NCI-H2107 treated with DMSO at 0.1 percent for 48 hours (cell line): ENCODE results near the gene C1orf35.

Source experiments
- DNase-seq: peaks from one replicate; lab custom pipeline; 2025; ENCODE audit not compliant: unreplicated experiment; lab: John Stamatoyannopoulos, UW

The C1orf35 gene

DNA sequence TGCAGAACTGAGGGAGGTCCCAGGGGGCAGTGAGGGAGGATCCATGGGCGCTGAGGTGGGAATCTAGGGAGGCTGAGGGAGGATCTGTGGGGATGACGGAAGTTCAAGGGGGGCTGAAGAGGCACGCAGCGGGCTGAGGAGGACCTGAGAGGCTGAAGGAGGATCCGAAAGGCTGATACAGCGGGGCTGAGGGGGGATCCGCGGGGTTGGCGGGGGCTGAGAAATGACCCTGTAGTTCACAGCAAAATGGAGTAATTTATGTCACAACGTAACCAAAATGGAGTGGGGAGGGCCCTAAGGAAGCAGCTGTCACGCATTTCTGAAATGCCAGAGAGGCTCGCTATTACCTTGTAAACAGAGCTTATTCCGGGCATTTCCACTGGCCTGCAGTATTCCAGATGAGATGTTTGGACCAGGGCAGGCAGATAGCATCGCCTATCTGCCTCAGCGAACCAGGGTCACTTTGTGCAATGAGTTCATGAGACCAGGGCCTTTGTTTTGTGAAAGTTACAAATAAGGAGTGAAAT, 6.9 kb upstream of the C1orf35 start:
- no peak for DNase-seq

DNA sequence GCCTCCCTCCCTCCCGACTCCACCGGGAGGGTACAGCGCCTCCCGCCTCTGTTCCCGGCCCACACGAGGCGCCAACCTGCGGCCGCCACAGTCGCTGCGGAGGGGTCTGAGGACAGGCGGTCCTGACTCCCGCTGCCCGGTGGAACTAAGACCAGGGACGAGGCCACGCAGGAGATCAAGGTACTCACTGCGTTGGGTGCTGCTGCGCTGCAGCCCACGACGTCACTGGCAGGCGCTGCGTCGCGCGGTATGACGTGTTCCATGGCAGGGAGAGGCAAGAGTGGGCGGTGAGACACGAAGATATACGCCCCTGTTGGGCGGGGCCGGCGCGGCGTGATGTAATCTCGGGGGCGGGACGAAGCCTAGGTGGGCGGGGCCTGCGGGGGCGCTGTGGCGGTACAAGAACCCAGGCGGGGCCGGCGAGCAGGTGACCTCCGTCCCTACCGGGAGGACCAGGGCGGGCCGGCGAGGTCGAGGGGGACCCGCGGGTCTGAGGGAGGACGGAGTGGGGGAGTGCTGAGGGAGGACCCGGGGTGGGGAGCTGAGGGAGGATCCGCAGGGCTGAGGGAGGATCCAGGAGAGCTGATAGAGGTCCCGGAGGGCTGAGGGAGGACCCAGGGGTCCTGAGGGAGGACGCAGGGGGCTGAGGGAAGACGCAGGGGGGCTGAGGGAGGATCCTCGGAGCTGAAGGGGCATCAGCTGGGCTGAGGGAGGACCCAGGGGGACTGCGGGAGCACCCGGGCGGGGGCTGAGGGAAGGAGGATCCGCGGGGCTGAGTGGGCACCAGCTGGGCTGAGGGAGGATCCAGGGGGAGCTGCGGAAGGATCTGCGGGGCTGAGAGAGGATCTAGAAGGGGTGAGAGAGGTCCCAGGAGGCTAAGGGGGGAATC, 6.2 kb upstream of the C1orf35 start, which contains the start of gene MRPL55:
MRPL55 (minus strand) TSS at position 227 of the 889 bp plus-strand sequence. CDS start 1,039 bp downstream, outside the sequence.
- peak; percentile 89 for DNase-seq

DNA sequence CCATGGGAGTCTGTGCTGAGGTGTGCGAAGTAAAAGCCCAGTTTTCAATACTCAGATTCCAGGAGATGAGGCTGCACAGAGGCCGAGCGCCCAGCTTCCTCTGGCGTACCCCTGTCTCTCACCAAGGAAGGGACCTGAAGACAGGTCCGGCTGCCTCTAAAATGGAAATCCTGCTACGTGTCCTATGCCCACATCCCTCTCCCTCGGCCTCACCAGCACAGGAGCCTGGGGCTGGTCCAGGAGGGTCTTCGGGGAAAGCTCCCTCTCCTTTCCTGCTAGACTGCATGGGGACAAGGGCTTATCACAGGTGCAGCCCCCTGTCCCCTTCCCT, 5.6 kb upstream of the C1orf35 start:
- no peak for DNase-seq

DNA sequence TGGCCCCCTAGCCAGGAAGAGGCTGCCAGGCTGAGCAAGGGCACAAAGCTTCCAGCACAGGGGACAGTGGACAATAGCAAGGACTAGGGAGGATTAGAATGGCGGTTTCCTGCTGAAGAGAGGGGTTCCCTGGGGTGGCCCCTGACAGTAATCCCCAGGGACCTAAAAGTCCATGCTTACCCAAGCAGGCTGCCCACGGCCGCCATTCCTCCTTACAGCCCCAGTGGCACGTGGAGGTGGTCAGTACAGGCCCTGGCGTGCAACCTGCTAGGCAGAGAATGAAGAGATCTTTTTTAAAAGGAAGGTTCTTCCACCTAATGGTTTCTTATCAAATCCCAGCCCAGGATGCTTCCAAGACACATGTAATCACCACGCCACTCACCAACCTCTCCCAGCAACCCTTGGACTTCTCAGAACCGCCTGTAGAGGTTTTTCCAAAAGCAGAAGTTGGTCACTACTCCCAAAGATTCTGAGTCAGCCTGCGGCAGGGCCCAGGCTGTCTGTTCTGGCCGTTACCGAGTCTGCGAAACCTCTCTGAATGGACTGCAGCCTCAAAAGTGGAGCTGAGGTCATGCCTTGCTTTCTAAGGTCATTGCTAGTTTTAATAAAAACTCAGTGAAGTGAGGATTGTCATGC, 5.0 kb upstream of the C1orf35 start:
- DNase-seq = no peak

DNA sequence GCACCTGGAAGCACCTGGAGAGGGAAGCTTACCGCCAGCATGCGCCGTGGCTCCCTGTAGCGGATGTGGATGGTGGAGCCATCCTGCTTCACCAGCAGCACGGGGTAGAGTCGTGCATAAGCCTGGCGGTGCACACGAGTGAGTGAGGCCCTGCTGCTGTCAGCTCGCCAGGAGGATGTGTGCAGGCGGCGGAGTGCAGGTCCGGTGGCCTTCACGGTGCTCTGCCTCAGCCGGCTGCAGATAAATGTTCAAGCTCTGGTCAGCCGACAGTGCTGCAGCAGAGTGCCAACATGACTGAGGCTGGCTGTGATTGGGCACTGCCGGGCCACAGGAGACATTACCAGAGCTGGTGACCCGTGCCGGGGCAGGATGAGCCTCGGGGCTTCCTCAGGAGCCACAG, 4.5 kb upstream of the C1orf35 start:
- no peak for DNase-seq

DNA sequence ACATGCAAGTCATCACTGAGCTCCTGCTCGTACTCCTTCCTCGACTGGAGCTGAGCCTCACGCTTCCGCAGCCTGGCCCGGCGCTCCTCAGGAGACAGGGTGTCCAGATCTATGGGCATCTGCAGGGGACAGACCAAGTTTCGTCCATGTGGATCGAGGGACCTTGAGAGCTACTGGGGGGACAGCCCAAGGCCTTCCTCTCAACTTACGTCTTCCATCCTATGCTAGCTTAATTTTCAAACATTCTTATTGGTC, 3.6 kb upstream of the C1orf35 start:
- no peak for DNase-seq

DNA sequence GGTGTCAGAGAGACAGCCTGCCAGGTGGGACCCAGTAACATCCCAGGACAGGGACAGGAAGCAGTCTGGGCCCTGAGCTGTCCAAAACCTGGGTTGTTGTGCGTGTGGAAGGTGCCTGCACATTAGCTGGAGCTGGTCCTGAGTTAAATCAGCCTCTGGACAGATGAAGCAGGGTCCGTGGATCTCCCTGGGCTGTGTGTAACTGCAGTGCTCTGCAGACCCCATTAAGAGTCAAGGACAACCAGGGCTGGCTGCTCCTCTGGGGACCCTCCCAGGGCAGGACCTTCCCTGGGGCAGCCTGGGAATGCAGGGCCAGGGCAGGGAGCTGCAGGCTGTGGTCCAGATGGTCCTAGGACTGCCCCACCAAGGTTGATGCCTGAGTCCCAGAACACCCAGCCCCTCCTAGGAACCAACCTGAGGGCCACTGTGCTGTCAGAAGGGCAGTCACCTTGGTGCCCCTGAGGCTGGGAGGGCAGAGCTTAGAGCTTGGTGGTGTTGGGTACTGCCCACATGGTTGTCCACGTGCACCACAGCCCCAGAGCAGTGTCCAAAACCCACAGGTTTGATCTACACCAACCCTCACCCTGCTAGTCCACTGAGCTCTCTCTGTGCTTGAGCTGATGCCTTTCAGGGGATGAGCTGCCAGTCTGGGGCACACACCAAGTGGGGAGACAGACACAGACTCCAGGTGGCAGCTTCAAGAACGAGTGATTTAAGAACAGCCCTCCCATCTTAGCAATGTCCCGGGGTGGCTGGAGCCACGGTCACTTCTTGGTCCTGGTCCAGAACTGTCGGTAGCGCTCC, 3.1 kb upstream of the C1orf35 start:
- no peak for DNase-seq

DNA sequence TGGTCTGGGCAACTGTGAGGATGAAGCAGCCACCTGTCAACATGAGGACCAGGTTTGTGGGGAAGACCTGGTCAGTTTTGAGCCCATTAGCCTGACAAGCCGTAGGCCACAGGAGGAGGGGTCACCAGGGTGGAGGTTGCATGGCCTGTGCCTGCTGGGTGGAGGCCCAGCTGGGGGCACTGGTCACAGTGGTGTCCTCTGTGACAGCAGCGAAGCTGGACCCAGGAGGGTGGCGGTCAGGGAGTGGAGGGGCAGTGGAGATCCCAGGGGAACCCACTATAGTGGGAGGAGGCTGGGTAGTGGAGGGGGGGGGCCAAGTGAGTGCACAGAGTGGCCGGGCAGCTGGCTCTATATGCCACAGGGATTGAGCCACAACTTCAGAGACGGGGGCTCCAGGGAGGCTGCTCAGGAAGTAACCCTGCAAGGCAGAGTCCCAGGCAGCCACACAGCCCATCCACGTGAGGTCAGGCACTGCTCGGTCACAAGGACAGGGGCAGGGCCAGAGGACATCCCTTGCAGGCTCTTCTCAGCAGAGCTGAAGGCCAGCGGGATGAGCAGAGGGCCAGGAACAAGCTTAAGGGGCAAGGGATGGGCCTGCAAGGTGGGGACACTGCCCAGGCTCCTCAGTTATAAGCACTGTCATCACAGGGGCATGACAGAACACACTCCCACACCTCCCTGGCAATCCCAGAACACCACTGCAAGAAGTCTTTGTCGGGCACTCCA, 2.3 kb upstream of the C1orf35 start:
- DNase-seq = no peak

DNA sequence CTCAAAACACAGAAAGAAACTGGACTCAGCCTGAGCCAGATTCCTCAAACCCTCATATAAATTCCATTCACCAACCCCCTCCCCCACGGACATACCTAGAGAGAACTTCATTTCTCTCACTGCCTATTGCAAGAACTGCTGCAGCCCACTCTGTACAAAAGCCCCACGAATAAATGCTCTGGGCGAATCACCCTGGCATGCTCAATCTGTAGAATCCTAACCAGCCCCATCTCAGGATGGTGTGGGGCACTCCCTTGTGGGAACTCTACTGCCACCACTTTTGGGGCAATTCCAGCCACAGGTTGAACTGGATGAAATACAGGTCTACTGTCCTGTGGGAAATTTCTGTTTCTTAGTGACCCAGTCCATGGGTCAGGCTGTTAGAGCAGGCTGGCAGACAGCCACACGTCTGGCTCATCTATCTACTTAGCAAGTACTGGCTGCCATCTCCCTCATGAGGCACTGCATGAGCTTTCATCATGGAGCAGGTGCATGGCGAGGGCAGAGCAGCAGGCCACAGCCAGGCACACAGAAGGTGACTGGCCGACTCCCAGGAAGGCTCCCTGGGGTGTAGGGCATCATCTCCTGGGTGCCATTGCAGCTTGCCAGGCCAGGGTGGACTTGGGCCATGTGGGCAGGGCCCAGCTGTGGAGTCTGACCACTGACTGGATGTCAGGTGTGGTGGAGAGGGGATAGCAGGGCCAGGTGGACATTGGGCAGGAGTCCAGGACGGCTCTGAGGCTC, 1.6 kb upstream of the C1orf35 start:
- no peak for DNase-seq

DNA sequence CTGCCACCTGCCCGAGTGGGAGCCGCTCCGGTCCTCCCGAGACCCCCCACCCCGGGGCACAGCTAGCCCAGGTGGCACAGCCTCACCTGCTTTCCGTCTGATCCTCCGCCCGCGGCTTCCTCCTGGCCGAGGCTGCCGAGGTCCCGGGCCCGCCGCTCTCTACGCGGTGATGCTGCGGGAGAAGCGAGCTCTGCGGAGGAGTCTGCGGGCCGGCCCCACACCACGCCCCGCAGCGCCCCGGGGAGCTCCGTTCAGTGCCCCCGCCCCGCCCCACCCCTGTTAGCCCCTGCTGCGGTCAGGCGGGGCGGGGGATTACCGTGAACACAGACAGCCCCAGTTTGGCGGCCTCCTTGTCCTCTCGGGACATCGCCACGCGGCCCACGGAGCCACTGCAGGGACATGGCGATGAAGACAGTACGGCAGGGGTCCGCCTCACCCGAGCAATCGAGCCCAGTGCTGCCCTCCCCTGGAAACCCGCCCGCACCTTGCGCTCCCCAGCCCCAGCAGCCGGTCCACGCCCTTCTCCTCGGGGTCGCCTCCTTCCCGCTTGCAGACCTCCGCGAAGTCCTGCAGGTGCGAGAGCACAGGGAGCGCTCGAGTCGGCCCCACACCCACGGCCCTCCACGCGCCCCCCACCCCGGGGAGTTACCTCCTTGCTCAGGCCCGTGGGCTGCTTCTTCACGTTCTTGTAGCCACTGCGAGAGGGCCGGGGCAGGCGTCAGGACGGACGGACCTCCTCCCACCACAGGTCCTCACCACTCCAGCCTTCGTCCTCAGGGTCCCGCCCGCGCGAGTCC, 933 bp downstream of the C1orf35 start:
- peak; percentile 14 for DNase-seq

DNA sequence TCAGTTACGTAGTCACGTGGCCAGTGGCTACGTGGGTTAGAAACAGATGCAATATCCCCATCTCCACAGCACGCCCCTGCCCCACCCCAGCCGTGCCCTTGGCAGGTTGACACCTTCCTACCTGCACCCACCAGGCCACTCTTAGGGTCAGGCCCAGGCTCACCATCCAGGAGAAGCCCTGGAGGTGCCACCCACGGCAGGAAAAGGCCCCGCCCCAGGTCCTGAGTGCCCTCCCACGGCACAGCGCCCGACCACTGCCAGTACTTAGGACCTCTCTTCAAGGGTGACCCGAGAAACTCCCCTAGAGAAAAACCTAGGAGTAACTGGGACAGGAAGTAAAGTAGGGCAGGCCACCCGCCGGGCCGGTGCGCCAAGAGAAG, 1.5 kb downstream of the C1orf35 start:
- DNase-seq = no peak

DNA sequence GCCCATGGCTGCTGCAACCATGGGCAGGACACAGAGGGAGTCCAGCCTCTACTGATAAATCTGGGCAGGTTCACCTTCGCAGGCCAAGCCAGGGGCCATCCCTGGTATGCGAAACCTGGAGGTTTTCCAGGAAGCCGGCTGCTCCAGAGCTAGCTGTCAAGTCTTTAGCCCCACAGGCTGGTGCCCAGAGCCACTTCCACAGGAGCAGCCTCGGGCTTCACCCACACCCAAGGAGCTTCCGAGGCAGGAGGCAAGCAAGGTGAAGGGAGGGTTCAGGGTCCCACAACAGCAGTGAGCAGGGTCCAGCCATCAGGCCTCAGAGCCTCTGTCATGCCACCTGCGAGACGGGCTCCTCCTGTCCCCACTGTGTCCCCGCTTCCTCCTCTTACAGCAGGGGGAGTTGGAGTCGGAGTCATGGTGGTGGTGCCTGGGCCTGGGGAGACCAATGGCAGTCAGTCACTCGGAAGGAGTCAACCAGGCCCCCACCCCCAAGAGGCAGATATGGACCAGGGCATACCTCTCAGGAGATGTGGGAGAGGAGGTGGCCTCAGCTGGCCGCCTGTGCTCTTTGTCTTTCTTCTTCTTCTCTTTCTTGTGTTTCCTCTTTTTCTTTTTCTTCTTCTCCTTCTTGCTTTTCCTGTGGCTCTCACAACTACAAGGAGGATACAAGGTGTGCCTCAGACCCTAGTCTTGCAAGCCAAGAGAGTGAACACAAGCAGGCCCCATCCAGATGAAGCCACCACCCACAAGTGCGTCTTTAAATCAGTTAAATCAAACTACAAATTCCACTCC, 2.1 kb downstream of the C1orf35 start:
- no peak for DNase-seq

DNA sequence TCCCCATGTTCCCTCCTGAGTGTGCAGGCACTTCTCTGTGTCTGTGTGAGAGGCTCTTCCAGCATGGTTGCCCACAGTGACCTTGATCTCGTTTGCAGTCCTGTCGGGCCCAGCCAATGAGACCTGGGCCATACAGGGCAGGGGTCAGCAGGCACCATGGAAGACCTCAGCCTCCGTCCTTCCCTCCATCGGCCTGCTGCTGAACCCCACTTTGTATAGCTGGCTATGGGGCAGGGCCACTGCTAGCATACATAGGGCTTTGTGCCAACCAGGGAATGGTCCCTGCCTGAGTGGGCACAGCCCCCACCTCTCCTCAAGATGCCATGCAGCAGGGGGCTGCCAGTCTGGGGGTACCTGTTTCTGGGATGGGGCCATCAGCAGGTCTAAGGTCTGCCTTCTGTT, 3.8 kb downstream of the C1orf35 start:
- no peak for DNase-seq

DNA sequence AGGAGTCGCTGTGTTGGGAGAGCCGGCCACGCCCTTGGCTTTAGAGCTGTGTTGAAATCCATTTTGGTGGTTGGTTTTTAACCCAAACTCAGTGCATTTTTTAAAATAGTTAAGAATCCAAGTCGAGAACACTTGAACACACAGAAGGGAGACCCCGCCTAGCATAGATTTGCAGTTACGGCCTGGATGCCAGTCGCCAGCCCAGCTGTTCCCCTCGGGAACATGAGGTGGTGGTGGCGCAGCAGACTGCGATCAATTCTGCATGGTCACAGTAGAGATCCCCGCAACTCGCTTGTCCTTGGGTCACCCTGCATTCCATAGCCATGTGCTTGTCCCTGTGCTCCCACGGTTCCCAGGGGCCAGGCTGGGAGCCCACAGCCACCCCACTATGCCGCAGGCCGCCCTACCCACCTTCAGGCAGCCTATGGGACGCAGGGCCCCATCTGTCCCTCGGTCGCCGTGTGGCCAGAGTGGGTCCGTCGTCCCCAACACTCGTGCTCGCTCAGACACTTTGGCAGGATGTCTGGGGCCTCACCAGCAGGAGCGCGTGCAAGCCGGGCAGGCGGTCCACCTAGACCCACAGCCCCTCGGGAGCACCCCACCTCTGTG, 4.7 kb downstream of the C1orf35 start:
- no peak for DNase-seq

DNA sequence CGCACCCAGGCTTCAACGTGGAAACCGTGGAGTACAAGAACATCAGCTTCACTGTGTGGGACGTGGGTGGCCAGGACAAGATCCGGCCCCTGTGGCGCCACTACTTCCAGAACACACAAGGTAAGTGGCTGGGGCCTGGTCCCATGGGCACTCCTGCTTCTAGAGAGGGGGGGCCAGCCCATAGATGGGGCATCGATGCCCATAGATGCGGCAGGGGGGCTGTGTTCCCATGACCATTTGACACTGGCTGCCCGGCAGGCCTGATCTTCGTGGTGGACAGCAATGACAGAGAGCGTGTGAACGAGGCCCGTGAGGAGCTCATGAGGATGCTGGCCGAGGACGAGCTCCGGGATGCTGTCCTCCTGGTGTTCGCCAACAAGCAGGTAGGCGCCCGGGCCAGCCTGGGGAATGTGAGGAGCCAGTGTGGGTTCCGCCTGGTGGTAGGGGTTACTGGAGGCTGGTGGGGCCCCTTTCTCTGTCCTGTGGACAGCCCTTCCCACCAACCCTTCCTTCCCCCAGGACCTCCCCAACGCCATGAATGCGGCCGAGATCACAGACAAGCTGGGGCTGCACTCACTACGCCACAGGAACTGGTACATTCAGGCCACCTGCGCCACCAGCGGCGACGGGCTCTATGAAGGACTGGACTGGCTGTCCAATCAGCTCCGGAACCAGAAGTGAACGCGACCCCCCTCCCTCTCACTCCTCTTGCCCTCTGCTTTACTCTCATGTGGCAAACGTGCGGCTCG, 5.6 kb downstream of the C1orf35 start:
- no peak for DNase-seq

DNA sequence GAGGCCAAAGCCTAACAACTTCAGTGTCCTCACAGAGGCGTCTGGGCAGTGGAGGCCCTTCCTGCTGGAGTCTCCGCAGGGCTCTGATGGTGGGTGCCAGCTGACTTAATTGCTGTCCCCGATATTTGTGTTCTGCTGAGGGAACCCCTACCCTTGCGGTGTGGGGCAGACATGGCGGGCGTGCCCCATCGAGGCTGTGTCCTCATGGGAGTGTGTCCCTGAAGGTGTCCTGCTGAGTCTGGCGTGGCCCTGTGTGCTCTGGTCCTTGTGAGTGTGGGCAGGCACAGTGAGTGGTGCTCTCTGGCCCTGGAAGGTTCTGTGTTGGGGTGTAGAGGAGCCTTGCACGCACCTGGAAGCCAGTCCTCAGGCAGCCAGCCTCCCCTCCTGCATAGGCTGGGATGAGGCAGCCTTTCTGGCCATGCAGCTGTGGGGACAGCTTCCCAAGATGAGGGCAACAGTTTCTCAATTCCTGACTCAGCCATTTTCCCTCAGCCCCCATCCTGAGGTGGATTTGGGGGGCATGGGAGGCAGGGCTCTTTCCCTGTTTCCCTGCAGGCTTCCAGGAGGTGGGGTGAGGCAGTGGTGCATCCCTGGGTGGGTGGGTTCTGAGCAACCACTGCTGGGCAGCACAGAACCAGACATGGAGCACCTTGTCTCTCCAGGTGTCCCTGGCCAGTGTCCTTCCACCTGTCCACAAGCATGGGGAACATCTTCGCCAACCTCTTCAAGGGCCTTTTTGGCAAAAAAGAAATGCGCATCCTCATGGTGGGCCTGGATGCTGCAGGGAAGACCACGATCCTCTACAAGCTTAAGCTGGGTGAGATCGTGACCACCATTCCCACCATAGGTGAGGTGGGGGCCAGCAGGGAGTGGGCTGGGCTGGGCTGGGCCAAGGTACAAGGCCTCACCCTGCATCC, 6.5 kb downstream of the C1orf35 start:
- no peak for DNase-seq

DNA sequence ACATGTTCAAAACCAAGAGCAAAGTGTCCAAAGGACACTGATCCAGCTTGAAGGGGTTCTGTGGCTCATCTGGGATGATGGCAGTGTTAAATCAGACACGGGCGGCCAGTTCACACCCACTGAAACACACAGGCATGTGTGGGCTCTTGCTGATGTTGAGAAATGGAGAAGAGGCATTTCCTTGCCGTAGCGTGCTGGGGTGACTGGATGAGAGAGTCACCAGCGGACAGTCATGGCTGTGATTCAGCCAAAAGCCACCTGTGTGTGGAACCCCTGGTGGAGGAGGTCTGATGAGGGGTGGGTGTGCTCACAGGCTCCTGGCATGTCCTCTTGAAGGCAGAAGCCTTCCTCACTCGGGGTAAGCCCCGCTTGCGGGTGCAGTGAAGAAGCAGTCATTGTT, 7.2 kb downstream of the C1orf35 start:
- no peak for DNase-seq
